ENCODE measurements around the gene CAPG.
A peak's percentile ranks its signal among the peaks of the same experiment; 100 is the strongest.
"Not testable (repeated sequence)": the region's sequence is repeated elsewhere in the genome, so short reads cannot be mapped to it uniquely, and the experiment has no call there.

CAPG gene

DNA sequence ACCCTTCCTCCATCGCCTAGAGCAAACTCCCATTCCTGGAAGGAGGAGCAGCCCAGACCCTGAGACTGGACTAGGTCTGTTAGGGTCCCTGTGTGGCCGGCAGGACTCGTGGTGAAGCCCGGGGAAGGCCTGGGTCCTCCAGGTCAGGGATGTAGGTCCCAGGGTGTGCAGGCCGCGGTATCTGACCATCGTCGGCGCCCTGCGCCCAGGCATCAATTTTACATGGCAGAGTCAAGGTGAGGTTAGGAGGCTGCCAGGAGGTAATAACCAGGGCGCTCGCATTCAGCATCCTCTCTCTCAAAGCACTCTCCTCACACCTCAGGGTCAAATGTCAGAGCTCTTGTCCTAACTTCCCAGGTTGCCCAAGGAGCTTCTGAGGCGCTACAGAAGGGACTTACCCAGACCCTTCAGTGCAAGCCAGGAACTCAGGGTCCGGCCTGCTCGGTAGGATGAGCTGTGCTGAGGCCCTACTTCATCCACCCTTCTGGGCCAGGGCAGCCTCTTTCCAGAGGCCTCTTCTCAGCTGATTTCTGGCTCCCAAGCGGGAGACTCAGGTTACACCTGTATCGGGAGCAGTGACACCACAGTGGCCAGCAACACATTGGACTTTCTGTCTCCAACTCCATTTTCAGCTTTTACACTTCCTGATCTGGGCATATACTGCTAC, 9.0 kb upstream of the CAPG start:
- DNase-seq = no peak

DNA sequence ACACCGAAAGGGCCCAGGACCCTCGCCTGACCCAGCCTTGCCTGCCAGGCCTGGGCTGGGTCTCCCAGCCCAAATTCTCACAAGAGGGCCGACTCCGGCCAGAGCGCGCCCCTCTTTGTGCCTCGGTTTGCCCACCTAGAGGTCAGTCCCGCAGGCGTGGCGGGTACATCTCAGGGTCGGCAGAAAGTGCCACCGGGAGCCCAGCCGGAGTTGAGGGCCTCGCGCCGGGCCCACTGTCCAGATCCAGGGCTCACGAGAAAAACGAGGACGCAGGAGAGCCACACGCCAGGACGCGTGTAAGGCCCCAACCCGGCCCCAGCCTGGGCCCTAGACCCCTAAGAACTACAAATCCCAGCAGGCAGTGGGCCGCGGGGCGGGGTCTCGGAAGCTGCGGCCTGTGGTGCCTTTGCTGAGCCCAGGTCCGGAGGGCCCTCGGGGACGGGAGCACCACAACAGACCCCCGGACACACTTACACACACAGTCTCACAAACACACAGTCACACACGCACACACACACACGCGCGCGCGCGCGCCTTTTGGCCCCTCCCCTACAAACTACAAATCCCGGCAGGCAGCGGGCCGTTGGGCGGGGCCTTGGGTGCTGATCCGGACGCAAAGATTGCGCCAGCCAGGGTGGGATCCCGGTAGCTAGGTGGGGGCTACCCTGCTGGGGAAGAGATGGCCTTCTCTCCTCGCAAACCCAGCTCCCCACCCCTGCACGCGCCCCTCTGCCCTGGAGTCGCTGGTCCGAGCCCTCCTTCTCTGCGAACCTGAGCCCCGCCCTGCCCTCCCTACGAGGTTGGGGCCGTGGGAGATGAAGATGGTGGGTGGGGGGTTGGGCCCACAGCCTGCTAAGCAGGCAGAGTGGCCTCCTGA, 8.2 kb upstream of the CAPG start, which contains the start of gene SH2D6:
Gene SH2D6 (plus strand): TSS at position 583 of the 877 bp plus-strand sequence. CDS start 10,752 bp downstream, outside the sequence.
- DNase-seq = peak; percentile 31

DNA sequence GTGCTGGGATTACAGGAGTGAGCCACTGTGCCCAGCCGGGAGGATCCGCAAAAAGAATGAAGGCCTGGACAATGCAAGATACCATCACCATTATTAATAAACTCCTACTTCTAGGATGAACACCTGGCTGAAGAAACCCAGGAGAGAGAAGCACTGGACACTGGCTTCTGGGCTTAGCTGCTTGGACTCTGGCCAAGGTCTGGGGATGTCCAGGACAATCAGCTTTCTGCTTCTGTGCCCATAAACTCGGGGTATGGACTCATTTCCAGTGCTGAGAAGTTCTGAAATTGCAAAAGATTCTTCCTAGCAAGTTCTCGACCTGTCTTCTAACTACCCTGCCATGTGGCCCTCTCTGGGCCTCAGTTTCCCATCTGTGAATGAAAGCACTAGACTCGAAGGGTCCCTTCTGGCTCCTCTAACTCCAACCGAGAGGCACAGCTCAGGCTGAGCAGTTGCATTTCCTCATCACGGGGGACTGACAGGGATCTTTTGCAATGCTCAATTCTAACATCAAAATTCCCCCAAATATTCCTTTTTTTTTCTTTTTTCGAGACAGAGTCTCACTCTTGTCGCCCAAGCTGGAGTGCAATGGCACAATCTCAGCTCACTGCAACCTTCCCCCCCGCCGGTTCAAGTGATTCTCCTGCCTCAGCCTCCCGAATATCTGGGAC, 5.9 kb upstream of the CAPG start:
- no peak for DNase-seq

DNA sequence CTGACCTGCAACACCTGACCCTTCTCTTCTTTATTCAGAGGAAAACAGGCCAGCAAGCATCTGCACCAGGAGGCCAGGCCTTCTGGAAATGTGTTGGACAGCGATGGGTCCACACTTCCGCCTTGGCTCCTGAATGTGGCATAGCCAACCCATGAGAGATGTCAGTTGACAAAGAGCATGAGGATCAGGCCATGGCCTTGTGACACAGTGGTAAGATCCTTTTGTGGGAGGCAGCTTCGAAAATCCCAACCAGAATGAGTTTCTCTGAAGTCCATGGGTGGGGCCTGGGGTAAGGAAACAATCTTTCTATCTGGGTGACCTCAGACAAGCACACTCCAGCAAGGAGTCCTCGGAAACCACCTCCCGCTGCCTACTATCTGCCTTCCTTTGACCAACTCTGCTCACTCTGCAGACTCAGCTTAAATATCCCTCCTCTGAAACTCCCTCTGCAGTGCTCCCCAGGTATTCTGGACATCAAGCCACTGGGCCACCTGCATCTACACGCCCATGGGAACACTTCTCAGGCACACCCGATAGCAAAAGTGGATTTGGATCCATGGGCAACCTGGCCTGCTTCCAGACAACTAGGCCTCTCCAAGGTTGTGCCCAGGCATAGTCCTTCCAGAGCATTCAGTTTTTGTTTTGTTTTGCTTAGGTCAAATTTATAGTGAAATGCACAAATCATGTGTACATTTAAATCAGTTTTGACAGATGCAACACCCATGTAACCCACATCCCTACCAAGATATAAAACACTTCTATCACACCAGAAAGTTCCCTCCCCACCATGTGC, 4.8 kb upstream of the CAPG start:
- no peak for DNase-seq

DNA sequence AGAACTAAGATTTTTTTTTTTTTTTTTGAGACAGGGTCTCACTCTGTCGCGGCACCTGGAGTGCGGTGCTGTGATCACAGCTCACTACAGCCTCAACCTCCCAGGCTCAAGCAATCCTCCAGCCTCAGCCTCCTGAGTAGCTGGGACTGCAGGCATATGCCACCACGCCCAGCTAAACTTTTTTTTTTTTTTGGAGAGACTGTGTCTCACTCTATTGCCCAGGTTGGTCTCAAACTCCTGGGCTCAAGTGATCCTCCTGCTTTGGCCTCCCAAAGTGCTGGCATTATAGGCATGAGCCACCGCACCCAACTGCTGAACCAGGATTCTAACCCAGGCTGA, 4.2 kb upstream of the CAPG start:
- DNase-seq = not testable (repeated sequence)

DNA sequence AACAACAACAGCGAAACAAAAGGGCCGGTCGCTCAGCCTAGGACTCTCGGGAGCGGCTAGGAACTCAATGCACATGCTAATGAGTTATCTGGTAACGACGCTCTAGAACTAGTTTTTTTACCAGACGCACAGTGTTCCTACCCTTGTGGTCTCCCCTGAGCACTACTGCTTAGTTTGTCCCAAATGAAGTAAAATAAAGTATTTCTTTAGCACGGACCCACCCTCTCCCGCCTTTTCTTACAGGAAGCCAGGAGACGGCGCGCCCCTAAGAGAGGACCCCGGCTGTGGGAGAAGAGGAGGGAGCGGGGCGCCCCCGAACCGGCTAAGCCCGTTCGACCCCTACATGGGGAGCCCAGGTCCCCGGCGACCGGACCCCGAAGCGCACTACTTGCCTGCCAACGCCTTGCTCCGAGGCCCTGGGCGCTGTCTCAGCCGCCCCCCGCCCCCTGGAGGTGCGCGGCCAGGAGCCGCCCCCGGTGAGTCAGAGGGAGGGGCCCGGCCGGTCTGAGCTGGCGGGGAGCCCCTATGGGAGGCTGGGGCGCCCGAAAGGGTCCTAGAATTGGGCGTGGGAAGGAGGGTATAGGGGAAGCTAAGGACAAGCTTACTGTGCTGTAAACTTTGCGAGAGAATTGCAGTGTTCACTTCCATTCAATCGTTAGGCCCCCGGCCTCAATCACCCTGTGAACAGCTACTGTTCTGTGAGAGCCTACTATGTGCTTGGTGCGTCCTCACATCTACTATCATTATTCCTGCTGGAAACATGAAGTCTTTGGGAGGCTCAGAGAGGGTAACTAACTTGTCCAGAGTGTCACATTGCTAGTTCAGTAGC, 3.6 kb upstream of the CAPG start:
- no peak for DNase-seq

DNA sequence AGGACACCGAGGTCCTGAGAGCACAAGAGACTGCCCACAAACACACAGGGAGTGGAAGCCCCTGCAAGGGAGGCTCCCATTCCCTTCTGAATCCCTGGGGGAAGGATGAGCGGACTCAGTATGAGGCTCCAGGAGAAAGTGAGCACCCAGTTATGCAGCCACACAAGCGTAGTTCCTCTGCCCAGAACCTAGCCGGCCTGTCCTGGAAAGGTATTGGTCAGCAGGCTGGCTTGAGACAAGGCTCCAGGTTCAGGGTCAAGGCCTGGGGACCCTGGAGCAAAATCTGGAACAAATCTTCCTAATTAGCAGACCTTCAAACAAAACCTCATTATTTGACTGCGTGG, 1.2 kb upstream of the CAPG start:
- no peak for DNase-seq

DNA sequence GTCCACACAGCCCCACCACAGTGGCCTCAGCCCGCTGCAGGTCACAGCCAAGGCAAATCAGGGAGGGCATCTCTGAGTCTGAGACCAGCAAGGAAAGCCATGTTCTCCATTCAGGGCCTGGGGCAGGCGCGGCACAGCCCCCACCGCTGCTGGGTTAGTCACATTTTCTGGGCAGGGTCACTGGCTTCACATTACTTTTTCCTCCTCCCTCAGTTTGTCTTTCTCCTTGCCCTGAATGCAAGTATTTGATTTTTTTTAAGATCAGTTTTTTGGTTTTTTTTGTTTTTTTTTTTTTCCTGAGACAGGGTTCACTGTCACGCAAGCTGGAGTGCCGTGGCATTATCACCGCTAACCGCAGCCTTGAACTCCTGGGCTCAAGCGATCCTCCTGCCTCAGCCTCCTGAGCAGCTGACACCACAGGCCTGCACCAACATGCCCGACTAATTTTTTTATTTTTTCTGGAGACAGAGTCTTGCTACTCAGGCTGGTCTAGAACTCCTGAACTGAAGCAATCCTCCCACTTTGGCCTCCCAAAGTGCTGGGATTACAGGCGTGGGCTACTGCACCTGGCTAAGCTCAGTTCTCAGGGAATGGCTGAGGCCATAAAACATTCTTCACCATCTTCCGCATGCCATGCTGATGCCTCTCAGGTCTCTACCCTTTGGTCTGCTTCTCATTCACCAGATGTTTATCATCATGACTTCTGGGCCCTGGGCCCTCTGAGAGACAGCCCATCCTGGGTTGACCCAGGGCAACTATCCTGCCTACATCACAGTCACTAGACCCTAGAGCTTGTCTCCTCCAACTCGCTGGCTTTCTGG, 628 bp upstream of the CAPG start:
- DNase-seq = no peak

DNA sequence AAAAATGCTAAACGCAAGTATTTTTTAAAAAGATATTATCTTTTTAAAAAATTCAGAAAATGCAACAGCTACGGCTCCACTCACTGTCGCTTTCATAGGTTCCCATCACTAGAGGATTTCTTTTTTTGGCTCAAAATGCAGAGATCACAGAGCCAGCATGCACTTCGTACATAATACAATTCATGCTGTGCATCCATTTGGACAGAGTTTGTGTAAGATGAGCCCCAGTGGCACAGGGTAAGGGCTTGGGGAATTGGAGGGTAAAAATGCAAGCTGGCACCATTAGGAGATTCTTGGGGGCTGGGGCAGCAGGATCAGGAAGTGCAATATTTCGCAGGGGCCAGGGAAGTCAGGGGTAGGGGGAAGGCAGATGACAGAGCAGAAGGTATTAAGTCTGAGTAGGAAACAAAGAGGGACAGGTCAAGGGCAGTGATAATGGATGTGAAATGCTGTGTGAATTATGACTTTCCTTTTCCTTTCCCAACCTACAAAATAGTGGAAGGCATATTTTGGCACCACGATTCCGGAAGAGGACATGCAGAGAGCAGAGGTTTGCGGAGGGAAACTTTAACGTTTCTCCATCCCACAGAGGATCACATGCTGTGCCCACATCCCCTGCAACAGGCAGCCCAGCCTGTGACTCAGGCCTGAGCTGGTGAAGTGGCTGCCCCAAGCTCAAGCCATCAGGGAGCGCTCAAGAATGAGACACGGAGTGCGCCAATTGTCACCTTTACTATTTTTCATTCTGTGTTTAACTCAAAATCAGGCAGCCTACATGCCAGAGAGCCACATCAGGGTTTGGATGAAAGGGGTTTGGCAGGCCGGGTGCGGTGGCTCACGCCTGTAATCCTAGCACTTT, 4.7 kb downstream of the CAPG start:
- DNase-seq = no peak

DNA sequence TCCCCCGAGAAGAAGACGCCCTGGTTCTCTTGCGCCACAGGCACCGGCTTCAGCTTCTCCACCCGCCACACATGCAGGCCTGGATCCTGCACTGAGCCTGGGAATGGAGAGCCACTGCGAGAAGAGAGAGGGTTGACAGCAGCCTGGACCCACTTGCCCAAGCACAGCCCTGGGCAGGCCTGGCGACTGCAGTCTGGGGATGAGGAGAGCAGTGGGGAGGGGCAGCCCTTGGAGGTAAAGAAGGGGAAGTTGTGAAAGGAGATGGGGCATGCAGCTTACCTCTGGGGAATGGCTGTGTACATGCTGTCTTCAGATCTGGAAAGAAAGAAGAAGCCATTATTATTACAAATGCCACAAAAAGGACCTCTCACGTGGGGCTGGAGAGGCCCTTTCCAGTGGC, 8.3 kb downstream of the CAPG start:
- DNase-seq = no peak

DNA sequence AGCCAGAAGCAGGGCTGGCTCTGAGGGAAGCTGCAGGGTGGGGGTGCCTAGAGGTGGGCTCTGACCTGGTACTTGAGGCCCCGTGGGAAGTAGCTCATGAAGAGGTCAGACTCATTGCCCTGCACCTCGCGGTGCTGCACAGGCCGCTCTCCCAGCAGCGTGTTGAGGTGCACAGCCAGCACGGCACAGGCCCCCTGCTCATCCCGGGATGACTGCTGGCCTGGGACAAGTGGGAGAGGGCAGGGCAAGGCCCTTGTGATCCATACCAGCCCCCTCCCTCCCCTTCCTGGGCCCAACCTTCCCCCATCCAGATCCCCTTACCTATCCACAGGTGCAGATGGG, 8.7 kb downstream of the CAPG start:
- no peak for DNase-seq

DNA sequence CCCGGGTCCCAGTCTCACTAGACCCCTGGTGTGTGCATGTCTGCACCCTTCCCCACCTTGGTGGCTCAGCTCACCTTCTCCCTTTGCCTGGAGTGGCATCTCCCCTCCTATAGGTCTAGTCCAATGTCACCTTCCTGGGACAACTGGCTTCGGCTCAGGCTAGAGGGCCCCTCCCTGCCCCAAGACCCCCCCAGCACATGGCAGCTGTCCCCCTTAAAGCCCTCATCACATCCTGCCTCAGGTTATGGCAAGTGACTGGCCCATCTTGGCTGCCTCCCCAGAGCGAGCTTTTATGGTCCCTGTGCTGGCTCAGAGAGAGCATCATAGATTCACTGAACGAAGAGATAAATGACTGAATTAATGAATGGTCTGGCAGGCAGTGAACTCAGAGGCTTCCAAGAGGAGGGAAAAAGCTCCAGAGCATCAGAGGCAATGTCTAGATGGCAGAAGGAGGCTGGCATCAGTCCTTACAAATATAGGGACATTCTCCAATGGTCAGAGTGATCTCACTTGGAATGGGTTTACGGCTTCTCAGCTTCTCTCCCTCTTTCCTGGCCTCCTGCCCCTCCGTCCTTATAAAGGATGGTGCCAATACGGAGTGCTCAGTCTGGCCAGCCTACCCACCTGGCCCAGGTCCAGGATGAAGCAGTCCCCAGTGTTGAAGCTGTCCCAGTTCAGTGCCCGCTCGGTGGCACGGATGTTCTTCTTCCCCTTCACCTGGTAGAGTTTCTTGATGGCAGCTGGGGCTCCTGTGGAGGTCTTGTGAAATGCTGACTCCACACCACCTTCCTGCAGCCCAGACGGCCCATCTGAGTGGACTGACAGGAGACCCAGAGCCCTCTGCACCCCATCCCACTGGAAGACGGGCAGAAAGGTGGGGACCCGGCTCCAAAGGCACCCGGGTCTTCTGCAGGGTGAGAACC, 9.4 kb downstream of the CAPG start:
- DNase-seq = no peak

DNA sequence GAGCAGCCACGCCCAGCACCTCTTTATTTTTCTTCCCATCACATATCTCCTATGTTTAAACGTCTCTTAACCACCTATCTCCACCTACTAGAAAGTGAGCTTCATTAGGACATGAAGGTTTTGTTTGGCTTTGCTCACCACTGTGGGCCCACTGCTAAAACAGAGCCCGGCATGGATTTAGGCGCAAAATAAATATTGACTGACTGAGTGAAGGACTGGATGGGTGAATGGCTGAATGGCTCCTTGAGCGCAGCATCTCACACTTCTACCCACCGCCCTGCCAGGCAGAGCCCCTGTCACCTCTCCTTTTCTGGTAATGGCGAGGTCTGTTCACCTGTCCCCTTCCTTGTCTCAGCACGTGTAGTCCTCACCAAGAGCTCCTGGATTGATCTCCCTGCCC, 10.1 kb downstream of the CAPG start:
- DNase-seq = no peak

DNA sequence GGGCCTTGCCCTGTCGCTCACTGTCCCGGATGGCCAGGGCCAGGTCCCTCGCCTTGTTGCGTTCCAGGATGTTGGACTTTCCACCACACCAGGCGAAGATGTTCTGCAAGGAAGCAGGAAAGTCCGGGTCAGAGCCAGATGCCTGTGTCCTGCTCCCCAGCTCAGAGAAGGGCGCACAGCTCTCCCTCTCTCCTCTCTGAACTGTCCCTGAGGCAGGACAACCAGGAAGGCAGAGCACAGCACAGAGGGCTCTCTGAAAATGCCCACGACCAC, 11.0 kb downstream of the CAPG start:
- no peak for DNase-seq

DNA sequence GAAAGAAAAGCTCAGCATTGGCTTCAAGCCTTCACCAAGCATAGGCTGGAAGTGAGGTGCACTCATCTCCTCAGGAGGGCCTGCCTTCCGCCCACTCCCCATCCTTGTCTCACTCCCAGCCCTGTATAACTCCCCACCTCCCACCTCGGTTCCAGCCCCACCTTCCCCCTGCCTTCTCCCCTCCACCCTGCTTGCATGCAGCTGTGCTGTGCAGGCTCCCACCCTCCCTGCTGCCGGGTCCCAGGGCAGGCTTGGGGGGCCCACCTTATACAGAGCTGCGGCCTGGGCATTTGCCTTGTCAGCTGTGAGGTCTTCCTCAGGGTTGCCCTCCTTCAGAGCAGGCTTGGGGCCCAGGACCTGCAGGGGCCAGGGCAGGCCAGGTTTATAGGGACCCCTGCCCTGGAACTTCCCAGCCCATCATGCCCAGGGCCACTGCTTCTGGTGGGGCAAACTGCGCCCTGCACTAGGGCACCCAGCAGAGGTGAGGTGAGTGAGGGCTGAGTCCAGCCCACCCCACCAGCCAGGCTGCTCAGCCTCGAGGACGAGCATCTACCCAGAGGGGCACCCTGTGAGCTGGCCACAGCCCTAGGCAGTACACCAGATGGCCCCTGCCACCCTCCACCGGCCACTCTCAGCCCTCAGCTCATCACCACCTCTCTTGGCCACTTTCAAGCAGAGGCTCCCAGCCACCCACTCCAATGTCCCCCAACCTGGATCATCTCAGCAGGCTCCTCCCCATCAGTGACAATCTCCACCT, 11.6 kb downstream of the CAPG start:
- no peak for DNase-seq

DNA sequence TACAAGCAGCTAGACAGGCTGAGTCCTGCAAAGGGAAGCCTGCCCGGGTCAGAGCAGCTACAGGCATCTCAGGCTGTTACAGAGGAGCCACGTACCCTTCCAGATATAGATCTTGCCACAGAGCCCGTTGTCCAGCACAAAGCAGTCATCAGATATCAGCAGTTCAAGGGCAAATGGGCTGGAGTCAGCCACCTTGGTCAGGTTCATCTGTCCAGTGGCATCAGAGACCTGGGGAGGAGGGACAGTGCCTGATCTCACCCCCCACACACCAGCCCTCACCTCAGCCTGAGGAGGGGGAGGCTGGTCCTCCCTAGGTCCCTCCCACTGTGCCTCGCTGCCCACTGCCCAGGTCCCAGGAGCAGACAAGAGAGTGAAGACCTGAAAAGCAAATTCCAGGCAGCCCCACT, 12.2 kb downstream of the CAPG start:
- no peak for DNase-seq

DNA sequence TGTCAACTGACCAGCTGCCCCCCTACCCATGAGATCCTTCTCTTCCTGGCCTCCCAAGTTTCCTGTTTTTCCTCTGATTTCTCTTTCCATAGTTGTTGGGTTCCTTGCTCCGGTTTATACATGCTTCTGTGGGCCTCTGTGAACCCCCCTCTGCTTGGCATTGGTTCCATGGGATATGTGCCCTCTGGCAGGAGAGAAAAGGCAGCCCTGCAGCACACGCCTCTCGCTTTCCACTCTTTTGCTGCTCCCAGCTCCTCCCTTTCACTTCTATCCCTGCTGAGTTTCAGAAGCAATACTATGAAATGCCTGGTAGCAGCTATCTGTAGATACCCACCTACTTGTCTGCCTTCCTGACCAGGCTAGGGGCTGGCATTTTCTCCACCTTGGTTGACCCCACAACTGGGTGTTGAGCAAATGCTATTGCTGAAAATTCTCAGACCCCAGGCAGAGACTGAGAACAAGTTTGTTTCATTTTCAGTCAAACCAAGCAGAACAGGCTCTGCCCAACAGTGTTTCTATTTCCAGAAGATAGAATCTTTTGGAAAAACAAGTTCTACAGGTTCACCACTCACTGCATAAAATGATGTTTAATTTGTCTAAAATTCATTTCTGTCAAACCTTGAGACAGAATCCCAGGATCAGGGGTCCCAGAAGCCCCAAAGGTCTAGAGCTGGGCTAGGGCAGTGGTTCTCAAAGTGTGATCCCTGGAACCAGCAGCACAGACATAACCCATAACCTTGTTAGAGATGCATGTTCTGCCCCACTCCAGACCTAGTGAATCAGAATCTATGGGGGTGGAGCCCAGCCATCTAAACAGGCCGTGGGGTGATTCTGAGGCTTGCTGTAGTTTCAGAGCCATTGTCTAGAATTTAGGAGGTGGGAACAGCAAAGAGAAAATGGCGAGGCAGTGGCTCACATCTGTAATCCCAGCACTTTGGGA, 13.4 kb downstream of the CAPG start:
- DNase-seq = no peak
